ENCODE data around the gene ORC1. TPM values are rescaled to one million over a fixed set of nuclear protein-coding genes. Genes with fewer than 3 reads are reported as not detected.

Gene ORC1
- total and polyA plus RNA-seq, 2 experiments from 2014 or later: 15.1 to 55.0 TPM

DNA sequence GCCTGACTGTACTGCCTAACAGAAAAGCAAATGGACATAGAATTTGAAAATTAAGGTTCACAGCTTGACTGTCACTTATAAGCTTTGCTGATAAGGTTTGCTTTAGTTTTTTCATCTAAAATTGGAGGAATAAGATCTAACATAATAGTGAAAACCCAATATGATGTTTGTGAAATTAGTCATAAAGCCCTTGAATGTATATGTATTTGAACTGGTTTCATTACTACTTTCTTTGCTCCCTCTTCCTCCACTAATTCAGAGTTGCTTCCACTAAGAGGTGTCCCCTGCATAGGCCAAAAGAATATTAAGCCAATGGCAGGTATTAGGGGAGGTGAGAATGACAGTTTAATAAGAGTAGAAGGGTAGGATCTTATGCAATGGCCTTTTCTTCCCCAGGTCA lies 10.7 kb upstream of the ORC1 start:
- H3K4me3 ChIP-seq: no peak overlapping the region
- DNase-seq (ENCODE audit: low spot score) (no peak), ATAC-seq (no peak)
- no peaks in the 10 kb centered on the region for H3K4me1 ChIP-seq (ENCODE audit: insufficient read depth)
- H3K27me3 ChIP-seq (ENCODE audit: insufficient read depth): no peaks in the 10 kb centered on the region
- TF ChIP-seq, protein P1, sequence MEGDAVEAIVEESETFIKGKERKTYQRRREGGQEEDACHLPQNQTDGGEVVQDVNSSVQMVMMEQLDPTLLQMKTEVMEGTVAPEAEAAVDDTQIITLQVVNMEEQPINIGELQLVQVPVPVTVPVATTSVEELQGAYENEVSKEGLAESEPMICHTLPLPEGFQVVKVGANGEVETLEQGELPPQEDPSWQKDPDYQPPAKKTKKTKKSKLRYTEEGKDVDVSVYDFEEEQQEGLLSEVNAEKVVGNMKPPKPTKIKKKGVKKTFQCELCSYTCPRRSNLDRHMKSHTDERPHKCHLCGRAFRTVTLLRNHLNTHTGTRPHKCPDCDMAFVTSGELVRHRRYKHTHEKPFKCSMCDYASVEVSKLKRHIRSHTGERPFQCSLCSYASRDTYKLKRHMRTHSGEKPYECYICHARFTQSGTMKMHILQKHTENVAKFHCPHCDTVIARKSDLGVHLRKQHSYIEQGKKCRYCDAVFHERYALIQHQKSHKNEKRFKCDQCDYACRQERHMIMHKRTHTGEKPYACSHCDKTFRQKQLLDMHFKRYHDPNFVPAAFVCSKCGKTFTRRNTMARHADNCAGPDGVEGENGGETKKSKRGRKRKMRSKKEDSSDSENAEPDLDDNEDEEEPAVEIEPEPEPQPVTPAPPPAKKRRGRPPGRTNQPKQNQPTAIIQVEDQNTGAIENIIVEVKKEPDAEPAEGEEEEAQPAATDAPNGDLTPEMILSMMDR (conservative IDR thresholded peaks at IDR 0.05; ENCODE audit: low read depth in 2 of 2): no peak
- TF ChIP-seq, protein P2, sequence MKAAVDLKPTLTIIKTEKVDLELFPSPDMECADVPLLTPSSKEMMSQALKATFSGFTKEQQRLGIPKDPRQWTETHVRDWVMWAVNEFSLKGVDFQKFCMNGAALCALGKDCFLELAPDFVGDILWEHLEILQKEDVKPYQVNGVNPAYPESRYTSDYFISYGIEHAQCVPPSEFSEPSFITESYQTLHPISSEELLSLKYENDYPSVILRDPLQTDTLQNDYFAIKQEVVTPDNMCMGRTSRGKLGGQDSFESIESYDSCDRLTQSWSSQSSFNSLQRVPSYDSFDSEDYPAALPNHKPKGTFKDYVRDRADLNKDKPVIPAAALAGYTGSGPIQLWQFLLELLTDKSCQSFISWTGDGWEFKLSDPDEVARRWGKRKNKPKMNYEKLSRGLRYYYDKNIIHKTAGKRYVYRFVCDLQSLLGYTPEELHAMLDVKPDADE (IDR thresholded peaks at IDR 0.05): no peak
- no peak for TF ChIP-seq CREB1 (CRISPR knock-in tag; IDR thresholded peaks at IDR 0.05; ENCODE audit: low read depth)
- H3K27ac ChIP-seq (ENCODE audit: low read depth): no peak overlapping the region
- Mint-ChIP-seq H3K4me3 (no peak overlapping the region), H3K27me3 (ENCODE audit: insufficient read depth, low read depth, poor library complexity) (peaks cover 2% of the 10 kb centered on the region), H3K9me3 (no peaks in the 10 kb centered on the region), H3K4me1 (no peaks in the 10 kb centered on the region), H3K36me3 (ENCODE audit: low read depth) (peaks cover 87% of the 10 kb centered on the region), H3K27ac (no peak overlapping the region)
- H3K9me2 ChIP-seq (ENCODE audit: insufficient read depth): no peaks in the 10 kb centered on the region
- no peaks in the 10 kb centered on the region for H3K79me2 ChIP-seq (replicated peaks; ENCODE audit: insufficient read depth)
- no peaks in the 10 kb centered on the region for H3F3A ChIP-seq (replicated peaks; ENCODE audit: low read depth)
- no peak overlapping the region for H2AFZ ChIP-seq
- H4K20me1 ChIP-seq (replicated peaks; ENCODE audit: insufficient read depth): peaks cover 6% of the 10 kb centered on the region; the same call in 1 of the 2 replicates
- H3K36me3 ChIP-seq (ENCODE audit: insufficient read depth): peaks cover 84% of the 10 kb centered on the region
- no peak overlapping the region for H3K4me2 ChIP-seq

DNA sequence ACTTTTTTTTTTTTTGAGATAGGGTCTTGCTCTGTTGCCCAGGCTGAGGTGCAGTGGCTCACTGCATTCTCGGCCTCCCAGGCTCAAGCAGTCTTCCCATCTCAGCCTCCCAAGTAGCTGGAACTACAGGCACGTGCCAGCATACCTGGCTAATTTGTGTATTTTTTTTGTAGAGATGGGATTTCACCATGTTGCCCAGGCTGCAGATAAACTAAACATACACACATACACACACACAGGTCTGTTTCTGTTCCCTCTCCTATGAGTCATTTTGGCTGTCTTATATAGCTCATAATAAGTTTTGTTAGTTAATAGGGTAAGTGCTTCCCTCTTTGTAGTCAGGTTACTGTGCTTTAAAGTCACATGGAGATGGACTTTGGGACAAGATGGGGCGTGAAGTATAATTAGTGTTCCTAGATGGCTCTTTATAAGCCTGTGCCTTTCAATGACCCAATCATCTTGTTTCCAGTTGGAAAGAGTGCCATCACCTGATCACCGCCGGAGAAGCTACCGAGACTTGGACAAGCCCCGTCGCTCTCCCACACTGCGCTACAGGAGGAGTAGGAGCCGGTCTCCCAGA lies 9.3 kb upstream of the ORC1 start:
- Histone ChIP-seq H3K9me2 (ENCODE audit: insufficient read depth) (no peaks in the 10 kb centered on the region), H3K27me3 (ENCODE audit: insufficient read depth) (no peaks in the 10 kb centered on the region), H4K20me1 (replicated peaks; ENCODE audit: insufficient read depth) (peaks cover 6% of the 10 kb centered on the region), H3K36me3 (ENCODE audit: insufficient read depth) (peaks cover 88% of the 10 kb centered on the region), H3K4me1 (ENCODE audit: insufficient read depth) (no peaks in the 10 kb centered on the region), H3K79me2 (replicated peaks; ENCODE audit: insufficient read depth) (no peaks in the 10 kb centered on the region), H3F3A (replicated peaks; ENCODE audit: low read depth) (no peaks in the 10 kb centered on the region), H3K27ac (ENCODE audit: low read depth) (no peak overlapping the region), H2AFZ (no peak overlapping the region), H3K4me3 (no peak overlapping the region), H3K4me2 (no peak overlapping the region)
- Mint-ChIP-seq H3K27ac (no peak overlapping the region), H3K36me3 (ENCODE audit: low read depth) (peaks cover 84% of the 10 kb centered on the region), H3K27me3 (ENCODE audit: insufficient read depth, low read depth, poor library complexity) (no peaks in the 10 kb centered on the region), H3K9me3 (no peaks in the 10 kb centered on the region), H3K4me1 (no peaks in the 10 kb centered on the region), H3K4me3 (no peak overlapping the region)
- DNase-seq (ENCODE audit: low spot score): no peak
- ATAC-seq: no peak
- TF ChIP-seq, protein P2 (IDR thresholded peaks at IDR 0.05): no peak
- TF ChIP-seq ZNF331 (CRISPR knock-in tag; IDR thresholded peaks at IDR 0.05; ENCODE audit: low read depth) (no peak), ZNF114 (CRISPR knock-in tag; IDR thresholded peaks at IDR 0.05) (no peak), CREB1 (CRISPR knock-in tag; IDR thresholded peaks at IDR 0.05; ENCODE audit: low read depth) (no peak)

Data from GM23338 (cell line).